ENCODE results near the gene SLC1A2. TPM values are rescaled to one million over a fixed set of nuclear protein-coding genes. Genes with fewer than 3 reads are reported as not detected.

Gene SLC1A2
- total and polyA plus RNA-seq, 2 donors (not counting 1 experiment from before 2014, with no cell fraction given), result 1.2 to 7.6 TPM

GRCh38 chr11:35335226-35335625, 84.1 kb downstream of the SLC1A2 start:
- no peak for TF ChIP-seq CTCF (conservative IDR thresholded peaks at IDR 0.05 in 1 of 2, IDR thresholded peaks at IDR 0.05 in 1 of 2; ENCODE audit: low read depth in 1 of 2, low read length in 2 of 2)
- TF ChIP-seq EZH2 (IDR thresholded peaks at IDR 0.05; ENCODE audit: low read length, missing control alignments), result no peak
- Histone ChIP-seq H3K27ac (ENCODE audit: insufficient read depth, low read length) (no peak overlapping the region), H3K9ac (ENCODE audit: insufficient read depth, low read length) (no peak overlapping the region), H3K27me3 (ENCODE audit: control insufficient read depth, insufficient read depth, low read length) (no peaks in the 10 kb centered on the region), H3K4me1 (ENCODE audit: control insufficient read depth, extremely low read depth, insufficient read depth, low read length) (peaks cover 9% of the 10 kb centered on the region), H3K79me2 (ENCODE audit: control insufficient read depth, insufficient read depth, low read length) (no peaks in the 10 kb centered on the region), H3K4me2 (ENCODE audit: extremely low read depth, insufficient read depth, low read length) (no peak overlapping the region), H3K4me3 (replicated peaks in 1 of 4; ENCODE audit: control extremely low read depth in 1 of 4, insufficient read depth in 1 of 4, low read depth in 3 of 4, low read length in 4 of 4) (no peak overlapping the region), H4K20me1 (ENCODE audit: control insufficient read depth, extremely low read depth, insufficient read depth, low read length) (no peaks in the 10 kb centered on the region), H3K36me3 (ENCODE audit: control insufficient read depth, insufficient read depth, low read length) (no peaks in the 10 kb centered on the region), H2AFZ (ENCODE audit: low read length) (no peak overlapping the region), H3K9me3 (ENCODE audit: control insufficient read depth, insufficient read depth, low read depth, low read length) (no peaks in the 10 kb centered on the region)
- peak in 1 of 2 donors; percentile 41 for DNase-seq (ENCODE audit: low read depth in 2 of 2)

GRCh38 chr11:35334385-35335090, 84.8 kb downstream of the SLC1A2 start:
- no peaks in the 10 kb centered on the region for H3K79me2 ChIP-seq (ENCODE audit: control insufficient read depth, insufficient read depth, low read length)
- no peak overlapping the region for H2AFZ ChIP-seq (ENCODE audit: low read length)
- no peaks in the 10 kb centered on the region for H4K20me1 ChIP-seq (ENCODE audit: control insufficient read depth, extremely low read depth, insufficient read depth, low read length)
- H3K36me3 ChIP-seq (ENCODE audit: control insufficient read depth, insufficient read depth, low read length), result no peaks in the 10 kb centered on the region
- H3K9me3 ChIP-seq (ENCODE audit: control insufficient read depth, insufficient read depth, low read depth, low read length), result no peaks in the 10 kb centered on the region
- TF ChIP-seq EZH2 (IDR thresholded peaks at IDR 0.05; ENCODE audit: low read length, missing control alignments), result no peak
- no peaks in the 10 kb centered on the region for H3K27me3 ChIP-seq (ENCODE audit: control insufficient read depth, insufficient read depth, low read length)
- H3K4me1 ChIP-seq (ENCODE audit: control insufficient read depth, extremely low read depth, insufficient read depth, low read length), result peaks cover 6% of the 10 kb centered on the region
- H3K4me2 ChIP-seq (ENCODE audit: extremely low read depth, insufficient read depth, low read length), result no peak overlapping the region
- no peak overlapping the region for H3K27ac ChIP-seq (ENCODE audit: insufficient read depth, low read length)
- H3K9ac ChIP-seq (ENCODE audit: insufficient read depth, low read length), result no peak overlapping the region
- DNase-seq (ENCODE audit: low read depth in 2 of 2), result no peak
- no peak overlapping the region for H3K4me3 ChIP-seq (replicated peaks in 1 of 4; ENCODE audit: control extremely low read depth in 1 of 4, insufficient read depth in 1 of 4, low read depth in 3 of 4, low read length in 4 of 4)

- Histone ChIP-seq H3K79me2 (ENCODE audit: control insufficient read depth, insufficient read depth, low read length) (no peaks in the 10 kb centered on the region), H3K36me3 (ENCODE audit: control insufficient read depth, insufficient read depth, low read length) (no peaks in the 10 kb centered on the region), H3K27me3 (ENCODE audit: control insufficient read depth, insufficient read depth, low read length) (no peaks in the 10 kb centered on the region), H2AFZ (ENCODE audit: low read length) (no peak overlapping the region), H4K20me1 (ENCODE audit: control insufficient read depth, extremely low read depth, insufficient read depth, low read length) (no peaks in the 10 kb centered on the region), H3K4me2 (ENCODE audit: extremely low read depth, insufficient read depth, low read length) (no peak overlapping the region), H3K27ac (ENCODE audit: insufficient read depth, low read length) (no peak overlapping the region), H3K9me3 (ENCODE audit: control insufficient read depth, insufficient read depth, low read depth, low read length) (no peaks in the 10 kb centered on the region), H3K4me1 (ENCODE audit: control insufficient read depth, extremely low read depth, insufficient read depth, low read length) (peaks cover 2% of the 10 kb centered on the region), H3K9ac (ENCODE audit: insufficient read depth, low read length) (no peak overlapping the region), H3K4me3 (replicated peaks in 1 of 4; ENCODE audit: control extremely low read depth in 1 of 4, insufficient read depth in 1 of 4, low read depth in 3 of 4, low read length in 4 of 4) (no peak overlapping the region)
- TF ChIP-seq CTCF (conservative IDR thresholded peaks at IDR 0.05 in 1 of 2, IDR thresholded peaks at IDR 0.05 in 1 of 2; ENCODE audit: low read depth in 1 of 2, low read length in 2 of 2) (no peak), EZH2 (IDR thresholded peaks at IDR 0.05; ENCODE audit: low read length, missing control alignments) (no peak)
- no peak for DNase-seq (ENCODE audit: low read depth in 2 of 2)
Measured at GRCh38 chr11:35332524-35332923, 86.8 kb downstream of the SLC1A2 start.
